ENCODE results near the gene ABHD1.

ABHD1 gene

GRCh38 chr2:27127883-27128667 lies 4.5 kb downstream of the ABHD1 start:
- peaks cover 12% of the 10 kb centered on the region for H3K36me3 ChIP-seq (ENCODE audit: control insufficient read depth, insufficient read depth, low read length)
- H3K27me3 ChIP-seq (ENCODE audit: control insufficient read depth, insufficient read depth, low read length, poor library complexity, severe bottlenecking), result peaks cover 16% of the 10 kb centered on the region
- H3K4me1 ChIP-seq (ENCODE audit: control insufficient read depth, insufficient read depth, low read length), result peaks cover 6% of the 10 kb centered on the region
- H3K4me3 ChIP-seq (ENCODE audit: insufficient read depth, low read depth, low read length), result no peak overlapping the region
- H3K9me3 ChIP-seq (ENCODE audit: control insufficient read depth, low read length), result no peaks in the 10 kb centered on the region
- H3K27ac ChIP-seq (ENCODE audit: insufficient read depth, low read depth, low read length, poor library complexity, severe bottlenecking), result no peak overlapping the region
- WGBS, 2 experiments, result 88 to 91% methylated on average over 9 of the region's 9 CpGs

- WGBS, 2 experiments, result 91 to 95% methylated on average over 9 to 11 of the region's 11 CpGs
These were observed 5.3 kb downstream of the ABHD1 start for GRCh38 chr2:27128668-27129571.

DNA sequence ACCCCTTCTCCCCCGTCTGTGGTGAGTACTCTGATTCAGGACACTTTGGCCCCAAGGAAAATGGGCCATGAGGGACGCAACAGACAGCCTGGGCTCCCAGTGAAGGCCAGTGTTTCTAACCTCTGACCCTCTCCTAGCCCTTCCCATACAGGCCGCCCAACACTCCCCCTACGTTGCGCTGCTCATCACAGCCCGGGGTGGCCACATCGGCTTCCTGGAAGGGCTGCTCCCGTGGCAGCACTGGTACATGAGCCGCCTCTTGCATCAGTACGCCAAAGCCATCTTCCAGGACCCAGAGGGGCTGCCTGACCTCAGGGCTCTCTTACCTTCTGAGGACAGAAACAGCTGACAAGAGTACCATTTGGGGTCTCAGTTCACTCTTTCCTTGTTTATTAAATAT lies 6.8 kb downstream of the ABHD1 start:
- Histone ChIP-seq H3K9me3 (ENCODE audit: control insufficient read depth, low read length) (no peaks in the 10 kb centered on the region), H3K27me3 (ENCODE audit: control insufficient read depth, insufficient read depth, low read length, poor library complexity, severe bottlenecking) (no peaks in the 10 kb centered on the region), H3K4me1 (ENCODE audit: control insufficient read depth, insufficient read depth, low read length) (peaks cover 6% of the 10 kb centered on the region), H3K36me3 (ENCODE audit: control insufficient read depth, insufficient read depth, low read length) (peaks cover 12% of the 10 kb centered on the region), H3K27ac (ENCODE audit: insufficient read depth, low read depth, low read length, poor library complexity, severe bottlenecking) (no peak overlapping the region), H3K4me3 (ENCODE audit: insufficient read depth, low read depth, low read length) (no peak overlapping the region)
- WGBS, 2 experiments, result 93 to 95% methylated on average over 10 of the region's 10 CpGs

More at GRCh38 chr2:27128668-27129571, 5.3 kb downstream of the ABHD1 start:
- peaks cover 10% of the 10 kb centered on the region for H3K27me3 ChIP-seq (ENCODE audit: control insufficient read depth, insufficient read depth, low read length, poor library complexity, severe bottlenecking)
- H3K36me3 ChIP-seq (ENCODE audit: control insufficient read depth, insufficient read depth, low read length), result peaks cover 12% of the 10 kb centered on the region
- no peak overlapping the region for H3K4me3 ChIP-seq (ENCODE audit: insufficient read depth, low read depth, low read length)
- H3K9me3 ChIP-seq (ENCODE audit: control insufficient read depth, low read length), result no peaks in the 10 kb centered on the region
- peaks cover 7% of the 10 kb centered on the region for H3K4me1 ChIP-seq (ENCODE audit: control insufficient read depth, insufficient read depth, low read length)
- no peak overlapping the region for H3K27ac ChIP-seq (ENCODE audit: insufficient read depth, low read depth, low read length, poor library complexity, severe bottlenecking)

DNA sequence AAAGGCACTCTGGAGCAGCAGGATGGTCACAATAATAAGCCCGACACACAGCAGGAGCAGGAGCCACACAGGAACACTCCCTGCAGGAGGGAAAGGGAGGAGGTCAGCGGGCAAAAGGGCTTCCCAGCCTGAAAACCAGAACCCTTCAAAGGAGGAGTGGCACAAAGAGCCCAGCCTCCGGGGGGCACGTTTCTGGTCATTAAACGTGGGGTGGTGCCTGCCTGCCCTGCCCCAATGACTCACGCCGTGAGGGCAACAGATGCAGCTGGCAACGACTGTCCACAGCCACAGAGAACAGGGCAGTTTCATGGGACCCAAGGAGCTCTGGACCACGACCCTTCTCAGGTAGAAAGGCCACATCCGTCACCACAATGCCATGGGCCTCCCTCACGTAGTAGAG lies 7.8 kb downstream of the ABHD1 start:
- Histone ChIP-seq H3K27me3 (ENCODE audit: control insufficient read depth, insufficient read depth, low read length, poor library complexity, severe bottlenecking) (no peaks in the 10 kb centered on the region), H3K9me3 (ENCODE audit: control insufficient read depth, low read length) (no peaks in the 10 kb centered on the region), H3K4me3 (ENCODE audit: insufficient read depth, low read depth, low read length) (no peak overlapping the region), H3K36me3 (ENCODE audit: control insufficient read depth, insufficient read depth, low read length) (peaks cover 12% of the 10 kb centered on the region), H3K4me1 (ENCODE audit: control insufficient read depth, insufficient read depth, low read length) (peaks cover 6% of the 10 kb centered on the region), H3K27ac (ENCODE audit: insufficient read depth, low read depth, low read length, poor library complexity, severe bottlenecking) (no peak overlapping the region)
- WGBS, 2 experiments, result 93 to 94% methylated on average over 11 of the region's 11 CpGs

- H3K27ac ChIP-seq (ENCODE audit: insufficient read depth, low read depth, low read length, poor library complexity, severe bottlenecking), result no peak overlapping the region
- WGBS, 2 experiments, result 57 to 60% methylated on average over 14 of the region's 14 CpGs
- H3K4me3 ChIP-seq (ENCODE audit: insufficient read depth, low read depth, low read length), result peak overlapping the region; percentile 99
- no peaks in the 10 kb centered on the region for H3K9me3 ChIP-seq (ENCODE audit: control insufficient read depth, low read length)
- H3K27me3 ChIP-seq (ENCODE audit: control insufficient read depth, insufficient read depth, low read length, poor library complexity, severe bottlenecking), result no peaks in the 10 kb centered on the region
- H3K4me1 ChIP-seq (ENCODE audit: control insufficient read depth, insufficient read depth, low read length), result peaks cover 6% of the 10 kb centered on the region
- peaks cover 12% of the 10 kb centered on the region for H3K36me3 ChIP-seq (ENCODE audit: control insufficient read depth, insufficient read depth, low read length)
These were observed 9.7 kb downstream of the ABHD1 start for GRCh38 chr2:27133195-27133875.

DNA sequence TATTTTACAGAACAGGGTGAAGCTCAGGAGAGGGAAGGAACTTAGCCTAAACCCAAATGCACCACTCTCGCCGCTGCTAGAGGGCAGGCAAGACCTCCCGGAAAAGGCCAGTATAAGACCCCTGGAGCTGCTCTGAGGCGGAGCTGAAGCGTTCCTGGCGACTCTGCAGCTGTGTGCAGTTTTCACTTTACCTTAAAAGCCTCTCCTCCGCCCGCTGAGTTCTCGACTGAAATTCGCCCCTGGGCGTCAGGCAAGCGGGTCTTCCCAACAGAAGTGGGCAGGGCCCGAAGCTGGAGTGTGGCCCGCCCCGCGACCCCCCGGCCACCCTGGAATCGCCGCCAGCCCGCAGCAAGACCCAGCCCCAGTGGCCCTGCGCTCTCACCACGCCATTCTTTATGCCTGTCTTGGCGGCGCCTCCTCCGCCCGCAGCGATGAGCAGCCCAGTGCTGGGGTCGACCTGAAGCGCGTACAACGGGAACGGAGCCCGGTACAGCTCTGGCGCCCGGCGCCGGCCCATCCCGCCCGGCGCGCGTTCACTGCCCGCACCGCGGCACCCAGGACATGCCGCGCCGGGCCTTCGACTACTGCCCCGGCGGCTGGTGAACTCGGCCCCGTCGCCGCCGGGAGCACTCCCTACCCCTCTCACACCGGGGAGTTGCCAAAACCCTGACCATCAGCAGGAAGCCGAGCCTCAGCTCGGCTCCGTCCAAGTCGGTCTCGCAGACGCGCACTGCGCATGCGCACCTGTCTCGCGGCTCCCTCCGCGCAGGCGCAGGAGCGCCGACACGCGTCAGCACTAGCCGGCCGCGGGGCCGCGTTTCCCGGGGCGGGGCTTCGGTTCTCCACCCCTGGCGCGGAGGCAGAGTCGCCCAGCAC lies 10.5 kb downstream of the ABHD1 start, which contains the start of gene PREB:
Gene PREB (minus strand): TSS at position 732 of the 876 bp plus-strand sequence. CDS start 215 bp downstream, at position 517.
- Histone ChIP-seq H3K27me3 (ENCODE audit: control insufficient read depth, insufficient read depth, low read length, poor library complexity, severe bottlenecking) (no peaks in the 10 kb centered on the region), H3K4me3 (ENCODE audit: insufficient read depth, low read depth, low read length) (peak within 1 kb of the TSS; percentile 99), H3K36me3 (ENCODE audit: control insufficient read depth, insufficient read depth, low read length) (peaks cover 12% of the 10 kb centered on the region), H3K27ac (ENCODE audit: insufficient read depth, low read depth, low read length, poor library complexity, severe bottlenecking) (peak within 1 kb of the TSS; percentile 36), H3K9me3 (ENCODE audit: control insufficient read depth, low read length) (no peaks in the 10 kb centered on the region), H3K4me1 (ENCODE audit: control insufficient read depth, insufficient read depth, low read length) (peaks cover 6% of the 10 kb centered on the region)
- WGBS, 2 experiments, result 0% methylated on average over 86 of the region's 86 CpGs

GRCh38 chr2:27134781-27135477 lies 11.3 kb downstream of the ABHD1 start:
- H3K36me3 ChIP-seq (ENCODE audit: control insufficient read depth, insufficient read depth, low read length), result peaks cover 12% of the 10 kb centered on the region
- WGBS, 2 experiments, result 55% methylated on average over 33 of the region's 33 CpGs
- H3K4me3 ChIP-seq (ENCODE audit: insufficient read depth, low read depth, low read length), result peak overlapping the region; percentile 99

DNA sequence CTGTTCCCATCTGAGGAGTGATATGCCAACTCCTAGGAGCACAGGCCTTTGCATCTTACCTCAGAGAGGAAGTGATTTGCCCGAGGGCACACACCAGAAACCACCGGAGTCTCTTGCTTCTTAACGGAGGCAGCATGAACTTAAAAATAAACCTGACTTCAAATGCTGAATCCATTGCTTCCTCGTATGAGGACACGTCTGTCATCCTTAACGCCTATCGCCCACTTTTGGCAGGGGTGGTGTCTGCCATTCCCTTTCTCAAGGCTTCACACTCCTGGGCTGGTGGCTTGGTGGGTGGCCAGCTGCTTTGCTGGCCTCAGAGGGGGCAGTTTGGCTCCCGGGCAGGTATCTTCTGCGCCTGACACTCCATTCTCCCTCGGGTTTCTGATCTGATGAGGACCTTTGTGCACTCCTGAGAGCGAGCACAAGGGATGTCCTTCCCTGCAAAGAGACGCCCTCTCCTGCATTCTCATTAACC lies 11.9 kb downstream of the ABHD1 start:
- H3K27ac ChIP-seq (ENCODE audit: insufficient read depth, low read depth, low read length, poor library complexity, severe bottlenecking), result no peak overlapping the region
- no peaks in the 10 kb centered on the region for H3K9me3 ChIP-seq (ENCODE audit: control insufficient read depth, low read length)
- H3K4me1 ChIP-seq (ENCODE audit: control insufficient read depth, insufficient read depth, low read length), result peaks cover 6% of the 10 kb centered on the region
- WGBS, 2 experiments, result 93 to 95% methylated on average over 12 of the region's 12 CpGs
- no peaks in the 10 kb centered on the region for H3K27me3 ChIP-seq (ENCODE audit: control insufficient read depth, insufficient read depth, low read length, poor library complexity, severe bottlenecking)
- H3K4me3 ChIP-seq (ENCODE audit: insufficient read depth, low read depth, low read length), result no peak overlapping the region
- peaks cover 12% of the 10 kb centered on the region for H3K36me3 ChIP-seq (ENCODE audit: control insufficient read depth, insufficient read depth, low read length)

More at GRCh38 chr2:27134781-27135477, 11.3 kb downstream of the ABHD1 start:
- Histone ChIP-seq H3K27ac (ENCODE audit: insufficient read depth, low read depth, low read length, poor library complexity, severe bottlenecking) (no peak overlapping the region), H3K27me3 (ENCODE audit: control insufficient read depth, insufficient read depth, low read length, poor library complexity, severe bottlenecking) (no peaks in the 10 kb centered on the region), H3K9me3 (ENCODE audit: control insufficient read depth, low read length) (no peaks in the 10 kb centered on the region), H3K4me1 (ENCODE audit: control insufficient read depth, insufficient read depth, low read length) (peaks cover 6% of the 10 kb centered on the region)

DNA sequence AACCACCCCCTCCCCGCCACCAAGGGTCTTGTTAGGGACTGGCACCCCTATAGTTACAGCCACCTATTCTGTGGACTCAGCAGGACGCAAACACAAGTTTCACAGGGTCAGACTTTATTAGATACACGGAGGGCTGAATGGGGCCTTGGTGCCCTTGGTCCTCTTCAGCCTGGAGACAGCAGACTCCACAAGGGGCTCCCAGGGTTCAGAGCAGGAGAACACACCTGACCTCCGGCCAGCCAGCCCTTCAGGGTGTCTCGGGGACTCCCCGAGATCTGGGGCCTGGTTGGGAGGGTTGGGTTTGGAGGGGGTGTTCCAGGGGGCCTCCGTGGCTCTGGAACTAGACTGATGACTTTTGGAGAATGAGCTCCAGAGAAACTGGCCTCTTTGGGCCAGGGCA lies 13.1 kb downstream of the ABHD1 start:
- Histone ChIP-seq H3K4me1 (ENCODE audit: control insufficient read depth, insufficient read depth, low read length) (peaks cover 6% of the 10 kb centered on the region), H3K9me3 (ENCODE audit: control insufficient read depth, low read length) (no peaks in the 10 kb centered on the region), H3K36me3 (ENCODE audit: control insufficient read depth, insufficient read depth, low read length) (peaks cover 9% of the 10 kb centered on the region), H3K4me3 (ENCODE audit: insufficient read depth, low read depth, low read length) (no peak overlapping the region), H3K27ac (ENCODE audit: insufficient read depth, low read depth, low read length, poor library complexity, severe bottlenecking) (no peak overlapping the region), H3K27me3 (ENCODE audit: control insufficient read depth, insufficient read depth, low read length, poor library complexity, severe bottlenecking) (no peaks in the 10 kb centered on the region)
- WGBS, 2 experiments, result 92 to 95% methylated on average over 7 of the region's 7 CpGs

Measured in ectodermal cell (in vitro differentiated cells).